Kidney epithelial cell (primary cell): Measurements from ENCODE around the gene STUB1. TPM values are rescaled to one million over a fixed set of nuclear protein-coding genes. Genes with fewer than 3 reads are reported as not detected.

ENCODE experiments used
- DNase-seq: peaks from one replicate; pipeline ENCODE4 v3.0.0-alpha.2; 2010; ENCODE audit warnings: low read depth
- H3K27me3 ChIP-seq: 2 replicates; pipeline ENCODE4 v1.6.0; 2011; ENCODE audit warnings: low read length; ENCODE audit not compliant: control insufficient read depth, insufficient read depth
- H3K36me3 ChIP-seq: 2 replicates; pipeline ENCODE4 v1.5.1; 2011; ENCODE audit warnings: low read length; ENCODE audit not compliant: control insufficient read depth, insufficient read depth
- H3K4me3 ChIP-seq: 2 replicates; pipeline ENCODE4 v1.5.1; 2011; ENCODE audit warnings: low read depth, mild to moderate bottlenecking, control low read depth, low read length
- total RNA-seq: library from RNA; depleted of rRNA; stranded (reverse); fragments of >200 nt; gene quantifications from 2 replicates; pipeline ENCODE4 v1.2.3, GENCODE V29; 2015
- TF ChIP-seq, protein P1 (sequence below): IDR thresholded peaks from 2 replicates; pipeline ENCODE4 v1.5.1; 2011; ENCODE audit warnings: mild to moderate bottlenecking, moderate library complexity, low read length, control low read depth, inconsistent platforms; ENCODE audit not compliant: insufficient read depth, poor library complexity, severe bottlenecking

STUB1 gene
- total RNA-seq, 1 donor from 2014 or later, result 133 TPM

DNA sequence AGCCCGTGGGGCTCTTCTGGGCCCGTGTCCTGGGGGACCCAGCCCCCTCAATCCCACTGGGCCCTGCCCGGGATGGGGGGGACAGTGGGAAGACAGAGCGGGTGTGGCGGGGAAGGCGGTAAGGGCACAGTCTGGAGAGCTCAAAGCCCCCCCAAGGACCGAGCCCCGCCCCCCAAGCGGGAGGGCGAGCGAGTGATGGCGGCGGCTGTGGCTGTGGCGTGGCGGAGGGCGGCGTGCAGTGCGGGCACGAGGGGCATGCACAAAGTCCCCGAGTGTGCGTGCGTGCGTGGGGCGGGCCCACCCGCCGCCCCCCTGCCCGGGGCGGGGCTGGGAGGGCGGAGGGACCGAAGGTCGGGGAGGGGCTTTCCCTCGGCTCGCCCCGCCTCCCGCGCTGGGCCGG lies 13.6 kb downstream of the STUB1 start:
- no peak overlapping the region for H3K4me3 ChIP-seq
- peaks cover 42% of the 10 kb centered on the region for H3K27me3 ChIP-seq
- no peaks in the 10 kb centered on the region for H3K36me3 ChIP-seq
- TF ChIP-seq, protein P1, sequence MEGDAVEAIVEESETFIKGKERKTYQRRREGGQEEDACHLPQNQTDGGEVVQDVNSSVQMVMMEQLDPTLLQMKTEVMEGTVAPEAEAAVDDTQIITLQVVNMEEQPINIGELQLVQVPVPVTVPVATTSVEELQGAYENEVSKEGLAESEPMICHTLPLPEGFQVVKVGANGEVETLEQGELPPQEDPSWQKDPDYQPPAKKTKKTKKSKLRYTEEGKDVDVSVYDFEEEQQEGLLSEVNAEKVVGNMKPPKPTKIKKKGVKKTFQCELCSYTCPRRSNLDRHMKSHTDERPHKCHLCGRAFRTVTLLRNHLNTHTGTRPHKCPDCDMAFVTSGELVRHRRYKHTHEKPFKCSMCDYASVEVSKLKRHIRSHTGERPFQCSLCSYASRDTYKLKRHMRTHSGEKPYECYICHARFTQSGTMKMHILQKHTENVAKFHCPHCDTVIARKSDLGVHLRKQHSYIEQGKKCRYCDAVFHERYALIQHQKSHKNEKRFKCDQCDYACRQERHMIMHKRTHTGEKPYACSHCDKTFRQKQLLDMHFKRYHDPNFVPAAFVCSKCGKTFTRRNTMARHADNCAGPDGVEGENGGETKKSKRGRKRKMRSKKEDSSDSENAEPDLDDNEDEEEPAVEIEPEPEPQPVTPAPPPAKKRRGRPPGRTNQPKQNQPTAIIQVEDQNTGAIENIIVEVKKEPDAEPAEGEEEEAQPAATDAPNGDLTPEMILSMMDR, result no peak
- DNase-seq, result no peak

DNA sequence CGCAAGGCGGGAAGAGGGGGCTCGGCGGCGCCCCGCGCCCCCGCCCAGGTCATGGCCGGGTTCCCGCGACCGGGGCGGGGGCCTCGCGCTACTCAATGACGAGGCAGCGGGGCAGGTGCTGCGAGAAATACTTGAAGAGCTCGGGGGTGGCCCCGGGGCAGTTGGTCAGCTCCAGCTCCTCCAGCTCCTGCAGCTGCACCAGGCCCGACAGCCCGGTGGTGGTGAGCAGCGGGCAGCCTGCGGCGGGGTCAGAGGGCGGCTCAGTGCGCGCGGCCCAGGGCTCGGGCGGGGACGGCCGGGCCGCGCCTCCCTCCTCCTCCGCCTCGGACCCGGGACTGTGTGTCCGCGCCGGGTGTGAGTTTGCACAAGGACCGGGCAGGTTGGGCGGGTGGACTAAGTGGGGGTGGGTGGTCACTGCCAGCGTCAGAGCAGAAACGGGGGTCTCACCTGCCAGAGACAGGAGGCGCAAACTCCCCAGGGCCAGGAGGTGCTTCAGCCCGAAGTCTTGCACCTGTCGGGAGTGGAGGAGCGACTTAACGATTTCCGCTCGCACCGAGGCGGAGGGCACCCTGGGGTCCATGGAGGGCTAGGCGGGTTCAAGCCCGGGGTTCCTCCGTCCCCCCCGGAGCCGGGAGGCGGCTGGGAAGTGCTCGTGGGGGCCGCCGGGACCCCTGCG lies 14.1 kb downstream of the STUB1 start:
- TF ChIP-seq, protein P1, result no peak
- peaks cover 47% of the 10 kb centered on the region for H3K27me3 ChIP-seq
- no peak overlapping the region for H3K4me3 ChIP-seq
- DNase-seq, result no peak
- no peaks in the 10 kb centered on the region for H3K36me3 ChIP-seq

DNA sequence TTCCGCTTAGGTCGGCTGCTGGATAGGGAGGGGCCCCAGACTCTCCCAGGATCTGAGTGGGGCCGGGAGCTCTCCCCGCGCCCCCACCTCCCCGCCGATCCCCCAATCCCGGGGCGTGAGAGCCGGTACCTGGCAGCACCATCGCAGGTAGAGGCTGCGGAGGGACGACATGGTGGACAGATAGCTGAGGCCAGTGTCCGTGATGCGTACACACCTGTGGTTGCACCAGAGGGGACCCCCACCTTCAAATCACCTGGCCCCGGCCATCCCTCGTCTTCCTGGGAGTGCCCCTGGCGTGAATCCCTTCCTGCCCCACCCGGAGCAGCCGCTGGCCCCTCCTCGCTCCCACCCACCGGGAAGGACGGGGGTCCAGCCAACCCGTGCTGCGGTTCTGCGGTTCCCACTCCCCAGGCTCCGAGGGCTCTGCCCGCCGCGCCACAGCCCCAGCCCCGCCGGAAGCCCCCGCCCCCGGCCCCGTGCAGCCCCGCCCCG lies 14.7 kb downstream of the STUB1 start:
- Histone ChIP-seq H3K27me3 (peaks cover 53% of the 10 kb centered on the region), H3K36me3 (no peaks in the 10 kb centered on the region), H3K4me3 (no peak overlapping the region)
- DNase-seq, result no peak
- TF ChIP-seq, protein P1, result no peak

DNA sequence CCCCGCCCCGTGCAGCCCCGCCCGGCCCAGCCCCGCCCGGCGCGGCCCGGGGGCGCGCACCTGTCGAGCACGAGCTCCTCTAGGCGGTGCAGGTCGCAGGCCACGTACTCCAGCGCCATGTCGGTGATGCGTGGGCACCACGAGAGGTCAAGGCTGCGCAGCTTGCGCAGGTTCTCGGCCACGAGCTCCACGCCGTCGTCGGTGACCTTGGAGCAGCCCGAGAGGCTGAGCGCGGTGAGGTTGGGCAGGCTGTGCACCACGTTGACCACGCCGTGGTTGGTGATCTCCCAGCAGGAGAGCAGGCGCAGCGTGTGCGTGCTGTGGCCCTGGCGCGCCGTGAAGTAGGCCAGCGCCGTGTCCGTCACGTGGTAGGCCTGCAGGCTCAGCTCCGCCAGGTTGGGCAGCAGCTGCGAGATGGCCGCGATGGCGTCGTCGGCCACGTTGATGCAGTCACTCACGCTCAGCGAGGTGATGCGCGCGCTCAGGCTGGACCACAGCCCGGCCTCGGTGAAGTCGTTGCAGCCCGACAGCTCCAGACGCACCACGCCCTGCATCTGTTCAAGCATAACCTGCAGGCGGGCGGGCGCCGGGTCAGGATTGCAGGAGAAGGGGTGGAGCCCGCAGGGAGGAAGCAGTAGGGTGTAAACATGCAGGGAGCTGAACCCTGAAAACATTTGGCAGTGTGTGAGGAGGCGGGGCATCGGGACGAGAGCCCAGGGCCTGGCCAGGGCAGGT lies 15.3 kb downstream of the STUB1 start:
- Histone ChIP-seq H3K27me3 (peaks cover 59% of the 10 kb centered on the region), H3K36me3 (no peaks in the 10 kb centered on the region), H3K4me3 (no peak overlapping the region)
- TF ChIP-seq, protein P1, result no peak
- DNase-seq, result no peak

DNA sequence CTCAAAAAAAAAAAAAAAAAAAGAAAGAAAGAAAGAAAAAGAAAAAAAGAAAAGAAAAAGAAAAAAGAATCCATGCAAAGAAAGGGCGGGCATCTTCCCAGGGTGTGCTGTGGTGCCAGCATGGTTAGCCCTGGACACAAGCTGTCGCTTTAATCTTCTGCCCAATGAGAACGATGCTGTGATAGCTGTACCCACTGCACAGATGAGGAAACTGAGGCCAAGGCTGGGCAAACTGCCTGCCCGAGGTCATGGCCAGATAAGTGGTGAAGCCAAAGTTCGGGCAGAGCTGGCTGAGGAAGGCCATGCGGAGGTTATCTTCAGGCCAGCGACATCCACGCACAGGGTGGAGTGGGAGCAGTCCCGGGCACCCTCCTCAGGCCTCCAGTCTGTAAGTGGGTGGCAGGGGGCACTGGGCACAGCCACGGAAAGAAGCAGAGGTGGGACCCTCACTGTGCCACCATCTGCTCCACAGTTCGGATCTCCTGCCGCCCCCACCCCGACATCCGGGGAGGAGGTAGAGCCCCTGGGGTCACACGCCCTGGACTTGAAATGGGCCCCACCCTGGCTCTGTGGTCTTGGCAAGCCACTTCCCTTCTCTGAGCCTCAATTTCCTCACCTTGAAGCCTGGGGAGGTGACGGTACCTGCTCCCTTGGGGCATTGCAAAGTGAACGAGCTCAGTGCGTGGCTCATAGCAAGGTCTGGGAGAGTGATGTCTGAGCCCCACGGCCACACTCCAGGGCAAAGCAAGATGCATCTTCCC lies 18.9 kb downstream of the STUB1 start:
- H3K27me3 ChIP-seq, result peaks cover 80% of the 10 kb centered on the region
- TF ChIP-seq, protein P1, result no peak
- H3K36me3 ChIP-seq, result no peaks in the 10 kb centered on the region
- no peak overlapping the region for H3K4me3 ChIP-seq
- no peak for DNase-seq
